Measurements from ENCODE around the gene SLC22A5.
A peak's percentile ranks its signal among the peaks of the same experiment; 100 is the strongest.

The SLC22A5 gene

GRCh38 chr5:132369474-132370180 is at the start of gene SLC22A5:
SLC22A5 (plus strand) TSS chr5:132369710; CDS start chr5:132369973, 263 bp downstream.
- POLR2A ChIA-PET = interaction anchor here (1.0 kb wide), 1 partner anchor 121 kb away, joined by 3 read pairs; the partner anchor contains the start of gene IRF1
- CTCF ChIA-PET = interaction anchor here (0.7 to 4.0 kb wide), 11 partner anchors 11 to 450 kb away, joined by 3 to 25 read pairs (median 3); no protein-coding TSS in a partner anchor
- TF ChIP-seq CTCF (IDR thresholded peaks at IDR 0.05; ENCODE audit: control extremely low read depth, extremely low read depth, low read depth, missing control alignments) = no peak
- DNase-seq (ENCODE audit: extremely low spot score) = peak; percentile 85

GRCh38 chr5:132319975-132320374 is 49.5 kb upstream of the SLC22A5 start:
- CTCF ChIA-PET = interaction anchor here (1.0 to 1.2 kb wide), 2 partner anchors 11 to 47 kb away, joined by 3 read pairs; no protein-coding TSS in a partner anchor
- POLR2A ChIA-PET = no interaction called here
- no peak for DNase-seq (ENCODE audit: extremely low spot score)
- TF ChIP-seq CTCF (IDR thresholded peaks at IDR 0.05; ENCODE audit: control extremely low read depth, extremely low read depth, low read depth, missing control alignments) = no peak

GRCh38 chr5:132321109-132321721 is 48.3 kb upstream of the SLC22A5 start:
- no peak for TF ChIP-seq CTCF (IDR thresholded peaks at IDR 0.05; ENCODE audit: control extremely low read depth, extremely low read depth, low read depth, missing control alignments)
- POLR2A ChIA-PET = no interaction called here
- CTCF ChIA-PET = no interaction called here
- no peak for DNase-seq (ENCODE audit: extremely low spot score)

- TF ChIP-seq CTCF (IDR thresholded peaks at IDR 0.05; ENCODE audit: control extremely low read depth, extremely low read depth, low read depth, missing control alignments) = no peak
- POLR2A ChIA-PET = no interaction called here
- DNase-seq (ENCODE audit: extremely low spot score) = no peak
- CTCF ChIA-PET = interaction anchor here (0.9 to 1.2 kb wide), 2 partner anchors 84 to 87 kb away, joined by 3 read pairs; no protein-coding TSS in a partner anchor
Measured at GRCh38 chr5:132322266-132322665, 47.2 kb upstream of the SLC22A5 start.

GRCh38 chr5:132323202-132323601 is 46.3 kb upstream of the SLC22A5 start:
- TF ChIP-seq CTCF (IDR thresholded peaks at IDR 0.05; ENCODE audit: control extremely low read depth, extremely low read depth, low read depth, missing control alignments) = no peak
- DNase-seq (ENCODE audit: extremely low spot score) = no peak
- ChIA-PET CTCF (interaction anchor here (0.9 to 3.0 kb wide), 3 partner anchors 9 to 85 kb away, joined by 3 to 10 read pairs (median 4); no protein-coding TSS in a partner anchor), POLR2A (interaction anchor here (1.0 kb wide), 1 partner anchor 10 kb away, joined by 3 read pairs; no protein-coding TSS in a partner anchor)

GRCh38 chr5:132325691-132326090 is 43.8 kb upstream of the SLC22A5 start:
- no peak for TF ChIP-seq CTCF (IDR thresholded peaks at IDR 0.05; ENCODE audit: control extremely low read depth, extremely low read depth, low read depth, missing control alignments)
- CTCF ChIA-PET = interaction anchor here (1.1 to 3.0 kb wide), 7 partner anchors 9 to 44 kb away, joined by 3 to 10 read pairs (median 3); partner anchors contain the start of gene SLC22A5
- POLR2A ChIA-PET = no interaction called here
- no peak for DNase-seq (ENCODE audit: extremely low spot score)
